K562 (cell line): Measurements from ENCODE around the gene ANKRD61. TPM values are rescaled to one million over a fixed set of nuclear protein-coding genes. Genes with fewer than 3 reads are reported as not detected.

Experiments
- ATAC-seq: fragments of 200-7000 bp; cut with Tn5 transposase; 3 replicates; pipeline ENCODE4 v1.9.1; 2020; ENCODE audit warnings: moderate library complexity
- BruUV-seq: library from RNA; stranded (reverse); fragments of 400-500 nt; replicated peaks from 2 replicates; lab custom pipeline; 2021; lab: Mats Ljungman, UMichigan
- CTCF ChIA-PET: fragments of 300-600 bp; formaldehyde crosslinking; extraction: SDS; loops from one replicate; lab custom pipeline; 2021; ENCODE audit warnings: low intra/inter-chr PET ratio; lab: Yijun Ruan, JAX
- POLR2A ChIA-PET: fragments of 300-600, 350-650 bp; sonication (Branson Sonifier 250); formaldehyde crosslinking; extraction: SDS; loops from one replicate; lab custom pipeline; 2021; ENCODE audit warnings: antibody characterized with exemption, inconsistent platforms; lab: Yijun Ruan, JAX
- DNase-seq, 4 experiments: peaks; one replicate each; pipeline versions ENCODE4 v3.0.0 to v3.0.0-alpha.2; 2011 to 2018; ENCODE audit warnings: low spot score in 3 of 4, mixed read lengths in 3 of 4; ENCODE audit errors: extremely low read depth in 1 of 4
- FAIRE-seq: peaks from 2 replicates; lab custom pipeline; 2011; peaks lifted over from hg19 to GRCh38; lab: Jason Lieb, UNC
- H2AFZ ChIP-seq: 2 replicates; pipeline ENCODE4 v1.6.0; 2011; ENCODE audit warnings: low read depth, low read length, control low read depth, inconsistent platforms
- H3K27ac ChIP-seq: fragments of 200-600 bp; 3 replicates; pipeline ENCODE4 v1.8.0; 2011; ENCODE audit warnings: low read depth, mild to moderate bottlenecking, control low read depth, inconsistent platforms, low read length, moderate library complexity, mixed read lengths; ENCODE audit errors: extremely low read depth
- H3K27me3 ChIP-seq, 2 experiments: fragments of 300-600 bp in 1 of 2; 2 replicates in 1 of 2; 3 replicates in 1 of 2; pipeline versions ENCODE4 v1.6.0 to v1.8.0; 2011; ENCODE audit warnings: inconsistent platforms in 2 of 2, low read length in 2 of 2, mild to moderate bottlenecking in 1 of 2, mixed read lengths in 1 of 2, moderate library complexity in 1 of 2; ENCODE audit not compliant: control insufficient read depth in 2 of 2, insufficient read depth in 2 of 2
- H3K36me3 ChIP-seq: fragments of 300-600 bp; 3 replicates; pipeline ENCODE4 v1.8.0; 2011; ENCODE audit warnings: mild to moderate bottlenecking, low read length, inconsistent platforms; ENCODE audit not compliant: control insufficient read depth, insufficient read depth
- H3K4me1 ChIP-seq, 2 experiments: fragments of 200-600 bp in 1 of 2; replicated peaks in 1 of 2; 2 replicates in 1 of 2; 3 replicates in 1 of 2; pipeline versions ENCODE4 v1.5.1 to v1.8.0; 2011; ENCODE audit warnings: inconsistent platforms in 2 of 2, low read length in 2 of 2, mild to moderate bottlenecking in 1 of 2, mixed read lengths in 1 of 2, moderate library complexity in 1 of 2; ENCODE audit not compliant: control insufficient read depth in 2 of 2, insufficient read depth in 2 of 2
- H3K4me2 ChIP-seq: 2 replicates; pipeline ENCODE4 v1.6.1; 2011; ENCODE audit warnings: low read length, control low read depth, inconsistent platforms, mixed read lengths; ENCODE audit not compliant: insufficient read depth
- H3K4me3 ChIP-seq: fragments of 200-600 bp; sonication (generic), shearing (Covaris generic); 2 replicates; pipeline ENCODE4 v1.5.1; 2016; ENCODE audit warnings: control low read depth, inconsistent platforms
- H3K79me2 ChIP-seq: fragments of 200-600 bp; 3 replicates; pipeline ENCODE4 v1.8.0; 2011; ENCODE audit warnings: low read length, inconsistent platforms; ENCODE audit not compliant: control insufficient read depth, insufficient read depth
- H3K9ac ChIP-seq, 2 experiments: 2 replicates each; pipeline versions ENCODE4 v1.6.0 to v1.6.1; 2011; ENCODE audit warnings: low read depth in 2 of 2, low read length in 2 of 2, control low read depth in 1 of 2, inconsistent platforms in 1 of 2, mild to moderate bottlenecking in 1 of 2, mixed read lengths in 1 of 2; ENCODE audit not compliant: insufficient read depth in 1 of 2
- H3K9me1 ChIP-seq: one replicate; pipeline ENCODE4 v1.6.0; 2011; ENCODE audit warnings: inconsistent platforms, mild to moderate bottlenecking, low read length, moderate library complexity; ENCODE audit not compliant: control insufficient read depth, insufficient read depth
- H3K9me3 ChIP-seq: replicated peaks from 2 replicates; pipeline ENCODE4 v1.5.1; 2011; ENCODE audit warnings: low read depth, low read length, inconsistent platforms; ENCODE audit not compliant: control insufficient read depth, insufficient read depth
- H4K20me1 ChIP-seq: replicated peaks from 2 replicates; pipeline ENCODE4 v1.6.1; 2011; ENCODE audit warnings: low read length, inconsistent platforms, mixed read lengths; ENCODE audit not compliant: control insufficient read depth, insufficient read depth
- C11orf30 ChIP-seq: fragments of 450-650 bp; IDR thresholded peaks from 2 replicates; pipeline ENCODE4 v1.6.1; 2016; ENCODE audit warnings: low read depth, mild to moderate bottlenecking
- CBX1 ChIP-seq: sonication (generic); IDR thresholded peaks from 2 replicates; pipeline ENCODE4 v1.6.1; 2016; ENCODE audit warnings: antibody characterized with exemption, low read depth, mild to moderate bottlenecking
- CEBPB ChIP-seq: fragments of 450-650 bp; IDR thresholded peaks from 2 replicates; pipeline ENCODE4 v1.6.1; 2016; ENCODE audit warnings: missing genetic modification characterization, missing compliant biosample characterization
- CEBPG ChIP-seq, 3 experiments: fragments of 200-800 bp in 1 of 3; sonication (Bioruptor generic) in 1 of 3; sonication (generic) in 1 of 3; formaldehyde crosslinking in 1 of 3; IDR thresholded peaks in 2 of 3; conservative IDR thresholded peaks in 1 of 3; 2 replicates each; pipeline versions ENCODE4 v1.6.1 to v1.8.0; 2016 to 2022; ENCODE audit warnings: missing compliant biosample characterization in 2 of 3, missing genetic modification characterization in 2 of 3, mild to moderate bottlenecking in 1 of 3, missing genetic modification reagents in 1 of 3
- MBD2 ChIP-seq: sonication (generic); IDR thresholded peaks from 2 replicates; pipeline ENCODE4 v1.6.1; 2016; ENCODE audit warnings: low read depth, borderline replicate concordance
- POLR2AphosphoS2 ChIP-seq: IDR thresholded peaks from 2 replicates; pipeline ENCODE4 v1.6.1; 2012; ENCODE audit warnings: low read length, improper control_type of control experiment
- TCF3 ChIP-seq: sonication (generic); formaldehyde crosslinking; IDR thresholded peaks from 2 replicates; pipeline ENCODE4 v1.4.0; 2020; ENCODE audit warnings: mild to moderate bottlenecking, missing genetic modification reagents
- TSC22D4 ChIP-seq: fragments of 450-650 bp; IDR thresholded peaks from 2 replicates; pipeline ENCODE4 v1.6.1; 2016; ENCODE audit warnings: missing genetic modification characterization, missing biosample characterization, control low read depth
- ZNF316 ChIP-seq: fragments of 450-650 bp; IDR thresholded peaks from 2 replicates; pipeline ENCODE4 v1.6.1; 2016
- WGBS: fragments of 100-300 bp; shearing (Covaris generic); methylation state at CpG from one replicate; pipeline ENCODE4 v1.1.6; 2016; ENCODE audit warnings: low coverage, mixed read lengths; ENCODE audit not compliant: insufficient coverage; ENCODE audit errors: missing lambda C conversion rate; 5-methylcytosine and 5-hydroxymethylcytosine counted together
- in situ Hi-C: fragments of 300-500 bp; cut with MboI; formaldehyde crosslinking; loops from 4 replicates; pipeline ENCODE4 v1.15.0; 2018; ENCODE audit warnings: inconsistent platforms, mixed read lengths
- intact Hi-C: fragments of 100-400 bp; cut with micrococcal nuclease; formaldehyde crosslinking; loops from 2 replicates; pipeline ENCODE4 v1.14.2; 2022
- polyA plus RNA-seq, 8 experiments: library from polyadenylated mRNA; depleted of rRNA in 4 of 8; stranded (reverse) in 5 of 8; unstranded in 3 of 8; fragments of >200 nt; fragmentation: Nextera tagmentation in 2 of 8; fragmentation: Illumina TruSeq in 1 of 8; extraction: Ambion mirVana in 2 of 8; extraction: Trizol in 1 of 8; gene quantifications; 2 replicates each; pipeline versions ENCODE4 v1.2.1 to v1.2.3, GENCODE V29; 2011 to 2014; ENCODE audit warnings: inconsistent platforms in 1 of 8, missing spikeins in 1 of 8
- total RNA-seq, 7 experiments: library from RNA; depleted of rRNA in 6 of 7; stranded (reverse); fragments of >200 nt in 6 of 7; fragmentation: Illumina TruSeq in 2 of 7; extraction: Trizol in 2 of 7; gene quantifications; 2 replicates each; pipeline versions ENCODE4 v1.2.1 to v1.2.3, GENCODE V29; 2011 to 2021; ENCODE audit warnings: low replicate concordance in 1 of 7

ANKRD61 gene
- total and polyA plus RNA-seq, 9 of the 15 experiments (the other 6 are each of a cell fraction or from before 2014, with no cell fraction given) = 0.08 to 0.11 (median 0.09) TPM; not detected in 5

- no peaks in the 10 kb centered on the region for H3K27me3 ChIP-seq
- no TSS peak for BruUV-seq
- ATAC-seq = no peak
- WGBS = 84% methylated on average over 2 of the region's 2 CpGs
- no peaks in the 10 kb centered on the region for H4K20me1 ChIP-seq
- H3K9ac ChIP-seq = peak overlapping the region in 1 of 2 experiments; percentile 75; a peak in 1 of 4 replicates
- no peaks in the 10 kb centered on the region for H3K9me1 ChIP-seq
- FAIRE-seq = no peak
- TF ChIP-seq TSC22D4 = no peak
- H3K4me1 ChIP-seq = peaks cover 17 to 23% of the 10 kb centered on the region in 2 experiments; a peak in 4 of 5 replicates
- no peak overlapping the region for H3K4me3 ChIP-seq
- no peak for DNase-seq
- in situ Hi-C loops (no loop called here), intact Hi-C loops (no loop called here)
- no peaks in the 10 kb centered on the region for H3K9me3 ChIP-seq
- H3K79me2 ChIP-seq = peaks cover 56% of the 10 kb centered on the region
- H3K36me3 ChIP-seq = peaks cover 51% of the 10 kb centered on the region
- POLR2A ChIA-PET = interaction anchor here (1.4 kb wide), 1 partner anchor 9 kb away, joined by 6 read pairs; no protein-coding TSS in a partner anchor
- CTCF ChIA-PET = no interaction called here
- H3K27ac ChIP-seq = no peak overlapping the region
- no peak overlapping the region for H2AFZ ChIP-seq
- H3K4me2 ChIP-seq = no peak overlapping the region
Observed at GRCh38 chr7:6011541-6011940, 19.6 kb upstream of the ANKRD61 start.

GRCh38 chr7:6012355-6013104 is 18.6 kb upstream of the ANKRD61 start:
- BruUV-seq = no TSS peak
- H3K36me3 ChIP-seq = peaks cover 60% of the 10 kb centered on the region
- ATAC-seq (no peak), DNase-seq (no peak)
- no peaks in the 10 kb centered on the region for H3K27me3 ChIP-seq
- no peak overlapping the region for H3K27ac ChIP-seq
- no peaks in the 10 kb centered on the region for H4K20me1 ChIP-seq
- H3K4me2 ChIP-seq = no peak overlapping the region
- in situ Hi-C loops = no loop called here
- ChIA-PET POLR2A (interaction anchor here (0.7 to 1.7 kb wide), 4 partner anchors 8 to 44 kb away, joined by 3 to 6 read pairs (median 4); no protein-coding TSS in a partner anchor), CTCF (no interaction called here)
- intact Hi-C loops = no loop called here
- 75% methylated on average over 13 of the region's 14 CpGs for WGBS
- peaks cover 13 to 23% of the 10 kb centered on the region in 2 experiments; a peak in 4 of 5 replicates for H3K4me1 ChIP-seq
- H3K9me1 ChIP-seq = no peaks in the 10 kb centered on the region
- H3K9ac ChIP-seq = peak overlapping the region in 1 of 2 experiments; percentile 28; a peak in 1 of 4 replicates
- TF ChIP-seq CBX1 (no peak), POLR2AphosphoS2 (no peak), CEBPG (CRISPR knock-in tag; IDR thresholded peaks at IDR 0.05) (peak; percentile 44; the same call in 1 of the 2 replicates), CEBPG (tag; conservative IDR thresholded peaks at IDR 0.05 in 1 of 2, IDR thresholded peaks at IDR 0.05 in 1 of 2) (peak; percentile 61 to 65), CEBPB (tag) (peak; percentile 88), ZNF316 (peak; percentile 33; the same call in 1 of the 2 replicates), MBD2 (no peak), TCF3 (no peak), C11orf30 (peak; percentile 38; the same call in 1 of the 2 replicates)
- TF ChIP-seq, all 486 proteins: peak for 4
- no peak overlapping the region for H3K4me3 ChIP-seq
- H3K79me2 ChIP-seq = peaks cover 52% of the 10 kb centered on the region
- no peak overlapping the region for H2AFZ ChIP-seq
- FAIRE-seq = no peak
- H3K9me3 ChIP-seq = no peaks in the 10 kb centered on the region
